ENCODE measurements around the gene CTBP1. TPM values are rescaled to one million over a fixed set of nuclear protein-coding genes. Genes with fewer than 3 reads are reported as not detected.
A peak's percentile ranks its signal among the peaks of the same experiment; 100 is the strongest.

The CTBP1 gene
- total and polyA plus RNA-seq, 2 donors (not counting 1 experiment from before 2014, with no cell fraction given), result 212 to 343 TPM

DNA sequence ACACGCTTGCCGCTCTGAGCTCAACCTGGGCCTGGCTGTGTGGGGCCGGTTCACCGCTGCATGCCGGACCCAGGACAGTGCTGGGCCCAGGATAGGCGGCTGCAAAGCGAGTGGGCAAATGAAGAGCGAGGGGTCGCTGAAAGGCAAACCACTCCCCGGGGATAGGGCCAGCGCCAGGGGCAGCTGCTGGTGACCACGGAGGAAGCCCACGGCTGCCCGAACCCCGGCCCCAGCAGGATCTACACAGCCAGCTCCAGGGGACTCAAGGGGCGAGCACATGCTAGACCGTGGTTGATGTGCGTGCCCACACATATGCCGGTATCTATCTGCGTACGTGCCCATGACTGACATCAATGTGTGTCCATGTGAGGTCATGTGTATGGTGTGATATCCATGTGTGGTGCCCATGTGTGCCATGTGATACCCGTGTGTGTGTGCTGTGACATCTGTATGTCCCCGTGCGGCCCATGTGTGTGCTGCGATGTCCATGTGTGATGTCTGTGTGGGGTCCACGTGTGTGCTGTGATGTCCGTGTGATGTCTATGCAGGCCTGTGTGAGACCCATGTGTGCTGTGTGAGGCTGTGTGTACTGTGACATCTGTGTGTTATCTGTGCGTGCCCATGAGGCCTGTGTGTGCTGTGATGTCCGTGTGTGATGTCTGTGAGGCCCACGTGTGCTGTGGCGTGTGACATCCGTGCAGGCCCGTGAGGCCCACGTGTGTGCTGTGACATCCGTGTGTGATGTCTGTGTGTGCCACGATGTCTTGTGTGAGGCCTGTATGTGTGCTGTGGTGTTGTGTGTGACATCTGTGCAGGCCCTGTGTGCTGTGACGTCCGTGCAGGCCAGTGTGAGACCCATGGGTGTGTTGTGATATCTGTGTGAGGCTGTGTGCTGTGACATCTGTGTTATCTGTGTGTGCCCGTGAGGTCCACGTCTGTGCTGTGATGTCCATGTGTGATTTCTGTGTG, 24.8 kb downstream of the CTBP1 start:
- DNase-seq, result no peak
- peaks cover 69% of the 10 kb centered on the region for H4K20me1 ChIP-seq (ENCODE audit: control insufficient read depth, insufficient read depth, low read length, poor library complexity, severe bottlenecking)
- peaks cover 25% of the 10 kb centered on the region for H3K4me1 Mint-ChIP-seq
- no peaks in the 10 kb centered on the region for H3K27me3 ChIP-seq (replicated peaks in 1 of 4; ENCODE audit: control extremely low read depth in 1 of 4, control insufficient read depth in 3 of 4, insufficient read depth in 4 of 4, low read length in 3 of 4)
- H3K4me1 ChIP-seq (ENCODE audit: control insufficient read depth in 2 of 2, insufficient read depth in 2 of 2, low read length in 2 of 2), result peaks cover 16 to 23% of the 10 kb centered on the region in 2 donors
- H3K79me2 ChIP-seq (ENCODE audit: control insufficient read depth, insufficient read depth, low read length), result peaks cover 68% of the 10 kb centered on the region
- H3K27ac ChIP-seq (ENCODE audit: low read length in 2 of 2), result no peak overlapping the region
- WGBS (ENCODE audit: insufficient coverage), result 98% methylated on average over 37 of the region's 40 CpGs
- no peak overlapping the region for H2AFZ ChIP-seq (ENCODE audit: insufficient read depth, low read depth, low read length, poor library complexity, severe bottlenecking)
- no peak overlapping the region for H3K4me3 Mint-ChIP-seq
- H3K4me2 ChIP-seq (replicated peaks; ENCODE audit: low read depth, low read length, poor library complexity, severe bottlenecking), result no peak overlapping the region
- TF ChIP-seq, protein P1, sequence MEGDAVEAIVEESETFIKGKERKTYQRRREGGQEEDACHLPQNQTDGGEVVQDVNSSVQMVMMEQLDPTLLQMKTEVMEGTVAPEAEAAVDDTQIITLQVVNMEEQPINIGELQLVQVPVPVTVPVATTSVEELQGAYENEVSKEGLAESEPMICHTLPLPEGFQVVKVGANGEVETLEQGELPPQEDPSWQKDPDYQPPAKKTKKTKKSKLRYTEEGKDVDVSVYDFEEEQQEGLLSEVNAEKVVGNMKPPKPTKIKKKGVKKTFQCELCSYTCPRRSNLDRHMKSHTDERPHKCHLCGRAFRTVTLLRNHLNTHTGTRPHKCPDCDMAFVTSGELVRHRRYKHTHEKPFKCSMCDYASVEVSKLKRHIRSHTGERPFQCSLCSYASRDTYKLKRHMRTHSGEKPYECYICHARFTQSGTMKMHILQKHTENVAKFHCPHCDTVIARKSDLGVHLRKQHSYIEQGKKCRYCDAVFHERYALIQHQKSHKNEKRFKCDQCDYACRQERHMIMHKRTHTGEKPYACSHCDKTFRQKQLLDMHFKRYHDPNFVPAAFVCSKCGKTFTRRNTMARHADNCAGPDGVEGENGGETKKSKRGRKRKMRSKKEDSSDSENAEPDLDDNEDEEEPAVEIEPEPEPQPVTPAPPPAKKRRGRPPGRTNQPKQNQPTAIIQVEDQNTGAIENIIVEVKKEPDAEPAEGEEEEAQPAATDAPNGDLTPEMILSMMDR (IDR thresholded peaks at IDR 0.05), result no peak
- no peak for TF ChIP-seq EZH2 (IDR thresholded peaks at IDR 0.05; ENCODE audit: borderline replicate concordance, insufficient read depth, low read depth, low read length, poor library complexity, severe bottlenecking)
- peaks cover 0 to 2% (median 0%) of the 10 kb centered on the region in 3 donors for H3K9me3 ChIP-seq (ENCODE audit: control extremely low read depth in 1 of 3, control insufficient read depth in 2 of 3, insufficient read depth in 1 of 3, low read length in 2 of 3)
- ATAC-seq (ENCODE audit: low read depth), result no peak
- H3K27ac Mint-ChIP-seq, result peak overlapping the region; percentile 22
- CTCF ChIA-PET, result no interaction called here
- no peak overlapping the region for H3K4me3 ChIP-seq (ENCODE audit: control extremely low read depth in 1 of 5, extremely low read depth in 1 of 5, insufficient read depth in 1 of 5, low read depth in 2 of 5, low read length in 4 of 5)
- no peak overlapping the region for H3K9ac ChIP-seq (ENCODE audit: low read length)
- intact Hi-C loops (cut with micrococcal nuclease), result no loop called here
- no peaks in the 10 kb centered on the region for H3K27me3 Mint-ChIP-seq
- peaks cover 0 to 67% of the 10 kb centered on the region in 2 experiments for H3K36me3 ChIP-seq (replicated peaks in 1 of 2; ENCODE audit: control extremely low read depth in 1 of 2, control insufficient read depth in 1 of 2, extremely low read depth in 1 of 2, insufficient read depth in 2 of 2, low read length in 1 of 2)
- no peaks in the 10 kb centered on the region for H3K9me3 Mint-ChIP-seq (ENCODE audit: insufficient read depth)
- POLR2A ChIA-PET, result no interaction called here
